KMS-11 (cell line): ENCODE results near the gene ZNHIT1.

Source experiments
- H2AFZ ChIP-seq: fragments of 200-600 bp; sonication (generic); 2 replicates; pipeline ENCODE4 v1.6.1; 2016; ENCODE audit warnings: antibody characterized with exemption, mixed run types, low read depth
- H3K27ac ChIP-seq: fragments of 200-600 bp; sonication (generic); 2 replicates; pipeline ENCODE4 v1.6.1; 2016; ENCODE audit warnings: mild to moderate bottlenecking, mixed run types
- H3K27me3 ChIP-seq: fragments of 200-600 bp; sonication (generic); 2 replicates; pipeline ENCODE4 v1.6.1; 2017; ENCODE audit warnings: mild to moderate bottlenecking, low read depth, mixed run types, moderate library complexity; ENCODE audit not compliant: insufficient read depth
- H3K36me3 ChIP-seq: fragments of 200-600 bp; sonication (generic); 2 replicates; pipeline ENCODE4 v1.6.1; 2017; ENCODE audit warnings: mild to moderate bottlenecking, mixed run types; ENCODE audit not compliant: insufficient read depth
- H3K4me1 ChIP-seq: fragments of 200-600 bp; sonication (generic); 2 replicates; pipeline ENCODE4 v1.6.1; 2016; ENCODE audit warnings: mild to moderate bottlenecking, low read depth, mixed run types; ENCODE audit not compliant: poor library complexity, severe bottlenecking
- H3K4me2 ChIP-seq: fragments of 200-600 bp; sonication (generic); 2 replicates; pipeline ENCODE4 v1.7.0; 2016; ENCODE audit warnings: mild to moderate bottlenecking, mixed run types
- H3K4me3 ChIP-seq: fragments of 200-600 bp; sonication (generic); IDR thresholded peaks from 2 replicates; pipeline ENCODE4 v1.6.1; 2017; ENCODE audit warnings: low read depth, low read length, mixed read lengths; ENCODE audit not compliant: insufficient read depth
- H3K79me2 ChIP-seq: fragments of 200-600 bp; sonication (generic); 2 replicates; pipeline ENCODE4 v1.6.1; 2016; ENCODE audit warnings: low read depth, mixed run types; ENCODE audit not compliant: insufficient read depth
- H3K9ac ChIP-seq: fragments of 200-600 bp; sonication (generic); 2 replicates; pipeline ENCODE4 v1.6.1; 2016; ENCODE audit warnings: mild to moderate bottlenecking, mixed run types
- H4K20me1 ChIP-seq: fragments of 200-600 bp; sonication (generic); 2 replicates; pipeline ENCODE4 v1.6.1; 2016; ENCODE audit warnings: mild to moderate bottlenecking, mixed run types; ENCODE audit not compliant: insufficient read depth
- TF ChIP-seq, protein P1 (sequence below): fragments of 200-600 bp; sonication (generic); conservative IDR thresholded peaks from 2 replicates; pipeline ENCODE4 v1.6.1; 2017; ENCODE audit warnings: low read depth, mild to moderate bottlenecking, antibody characterized with exemption, low read length, moderate library complexity, mixed read lengths

Gene ZNHIT1

DNA sequence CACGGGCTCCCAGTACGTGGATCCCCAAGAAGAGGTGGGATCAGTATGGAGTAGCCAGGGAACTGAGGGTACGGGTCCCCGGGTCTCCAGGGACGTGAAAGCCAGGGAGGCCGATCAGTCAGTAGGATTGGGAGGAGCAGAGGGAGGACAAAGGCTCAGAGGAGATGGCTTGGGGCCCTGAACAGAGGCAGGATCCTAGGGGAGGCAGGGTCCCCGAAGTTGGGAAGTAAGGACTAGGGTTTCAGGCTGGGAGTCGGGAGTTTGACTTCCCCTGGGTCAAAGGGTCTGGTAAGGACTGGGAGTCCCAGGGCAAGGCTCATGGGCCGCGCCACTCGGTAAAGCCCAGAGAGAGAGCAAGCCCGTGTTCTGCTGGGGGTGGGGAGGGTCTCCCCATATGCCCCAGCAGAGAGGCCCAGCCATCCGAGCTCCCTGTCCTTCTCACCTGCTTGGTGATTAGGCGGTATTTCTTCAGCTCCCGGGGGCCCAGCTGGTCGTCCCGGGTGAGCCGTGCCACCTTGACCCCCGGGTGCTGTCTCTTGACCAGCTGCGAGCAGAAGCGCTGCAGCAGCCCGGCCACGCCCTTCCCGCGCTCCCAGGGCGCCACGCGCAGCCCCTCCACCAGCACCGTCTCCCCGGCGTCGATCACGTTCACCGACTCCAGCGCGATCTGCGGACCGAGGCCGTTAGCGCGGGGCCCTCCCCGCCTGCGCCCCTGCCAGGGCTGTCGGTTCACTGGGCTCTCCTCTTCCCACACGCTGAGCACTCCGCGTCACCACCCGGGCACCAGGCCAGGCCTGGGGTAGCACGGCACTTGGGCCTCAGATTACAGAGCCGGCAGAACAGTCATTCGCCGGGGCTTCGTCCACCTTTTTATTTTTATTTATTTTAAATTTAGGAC is 44.9 kb upstream of the ZNHIT1 start:
- Histone ChIP-seq H3K4me2 (no peak overlapping the region), H4K20me1 (no peaks in the 10 kb centered on the region), H3K27ac (no peak overlapping the region), H3K4me3 (no peak overlapping the region), H3K36me3 (no peaks in the 10 kb centered on the region), H3K27me3 (peaks cover 99% of the 10 kb centered on the region), H3K4me1 (peaks cover 7% of the 10 kb centered on the region), H3K9ac (no peak overlapping the region), H3K79me2 (no peaks in the 10 kb centered on the region), H2AFZ (no peak overlapping the region)
- TF ChIP-seq, protein P1, sequence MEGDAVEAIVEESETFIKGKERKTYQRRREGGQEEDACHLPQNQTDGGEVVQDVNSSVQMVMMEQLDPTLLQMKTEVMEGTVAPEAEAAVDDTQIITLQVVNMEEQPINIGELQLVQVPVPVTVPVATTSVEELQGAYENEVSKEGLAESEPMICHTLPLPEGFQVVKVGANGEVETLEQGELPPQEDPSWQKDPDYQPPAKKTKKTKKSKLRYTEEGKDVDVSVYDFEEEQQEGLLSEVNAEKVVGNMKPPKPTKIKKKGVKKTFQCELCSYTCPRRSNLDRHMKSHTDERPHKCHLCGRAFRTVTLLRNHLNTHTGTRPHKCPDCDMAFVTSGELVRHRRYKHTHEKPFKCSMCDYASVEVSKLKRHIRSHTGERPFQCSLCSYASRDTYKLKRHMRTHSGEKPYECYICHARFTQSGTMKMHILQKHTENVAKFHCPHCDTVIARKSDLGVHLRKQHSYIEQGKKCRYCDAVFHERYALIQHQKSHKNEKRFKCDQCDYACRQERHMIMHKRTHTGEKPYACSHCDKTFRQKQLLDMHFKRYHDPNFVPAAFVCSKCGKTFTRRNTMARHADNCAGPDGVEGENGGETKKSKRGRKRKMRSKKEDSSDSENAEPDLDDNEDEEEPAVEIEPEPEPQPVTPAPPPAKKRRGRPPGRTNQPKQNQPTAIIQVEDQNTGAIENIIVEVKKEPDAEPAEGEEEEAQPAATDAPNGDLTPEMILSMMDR: no peak

DNA sequence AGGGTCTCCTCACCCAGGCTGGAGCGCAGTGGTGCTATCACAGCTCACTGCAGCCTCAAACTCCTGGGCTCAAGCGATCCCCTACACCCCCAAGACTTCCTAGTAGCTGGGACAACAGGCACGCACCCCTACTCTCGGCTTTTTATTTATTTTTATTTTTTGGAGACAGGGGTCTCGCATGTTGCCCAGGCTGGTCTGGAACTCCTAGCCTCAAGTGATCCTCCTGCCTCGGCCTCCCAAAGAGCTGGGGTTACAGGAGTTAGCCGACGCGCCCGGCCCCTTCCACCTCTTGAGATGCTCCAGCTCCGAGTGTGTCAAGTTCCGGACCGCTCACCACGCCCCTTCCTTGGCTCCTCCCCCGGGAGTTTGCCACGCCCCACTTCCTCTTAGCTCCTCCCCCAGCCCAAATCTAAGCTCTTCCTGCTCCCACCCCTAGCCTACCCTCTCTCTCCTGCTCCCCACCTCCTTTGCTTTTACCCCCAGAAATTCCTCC is 44.2 kb upstream of the ZNHIT1 start:
- H2AFZ ChIP-seq: no peak overlapping the region
- H3K4me2 ChIP-seq: no peak overlapping the region
- H3K79me2 ChIP-seq: no peaks in the 10 kb centered on the region
- no peaks in the 10 kb centered on the region for H3K36me3 ChIP-seq
- H3K4me1 ChIP-seq: peaks cover 7% of the 10 kb centered on the region
- H3K4me3 ChIP-seq: no peak overlapping the region
- TF ChIP-seq, protein P1: no peak
- H3K9ac ChIP-seq: no peak overlapping the region
- H4K20me1 ChIP-seq: no peaks in the 10 kb centered on the region
- no peak overlapping the region for H3K27ac ChIP-seq
- peaks cover 98% of the 10 kb centered on the region for H3K27me3 ChIP-seq

DNA sequence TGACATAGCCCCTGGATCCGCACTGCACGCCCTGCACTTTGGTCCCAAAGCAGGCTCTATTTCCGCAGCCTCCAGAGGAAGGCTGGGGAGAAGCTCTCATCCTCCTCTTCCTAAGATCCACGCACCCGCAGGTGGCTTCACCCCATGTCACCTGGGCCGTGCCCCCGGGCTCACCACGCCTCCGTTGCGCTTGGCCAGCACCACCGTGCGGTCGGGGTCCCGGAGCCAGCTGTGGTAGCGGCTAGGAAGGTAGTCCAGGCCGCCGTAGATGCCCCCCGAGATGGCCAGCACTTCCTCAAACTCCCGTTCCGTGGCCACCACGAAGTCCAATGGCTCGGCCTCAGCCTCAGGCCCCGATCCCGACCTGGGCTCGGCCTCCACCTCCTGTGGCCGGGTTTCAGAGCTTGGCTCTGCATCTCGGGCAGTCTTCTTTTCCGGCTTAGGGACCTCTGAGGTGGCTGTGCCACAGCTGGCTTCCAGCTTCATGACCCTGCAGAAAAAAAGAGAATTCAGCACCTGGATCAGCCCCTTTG is 43.6 kb upstream of the ZNHIT1 start:
- Histone ChIP-seq H3K79me2 (no peaks in the 10 kb centered on the region), H3K4me3 (no peak overlapping the region), H2AFZ (no peak overlapping the region), H4K20me1 (no peaks in the 10 kb centered on the region), H3K4me1 (peaks cover 7% of the 10 kb centered on the region), H3K4me2 (no peak overlapping the region), H3K27me3 (peaks cover 97% of the 10 kb centered on the region), H3K27ac (no peak overlapping the region), H3K9ac (no peak overlapping the region), H3K36me3 (no peaks in the 10 kb centered on the region)
- TF ChIP-seq, protein P1: no peak

DNA sequence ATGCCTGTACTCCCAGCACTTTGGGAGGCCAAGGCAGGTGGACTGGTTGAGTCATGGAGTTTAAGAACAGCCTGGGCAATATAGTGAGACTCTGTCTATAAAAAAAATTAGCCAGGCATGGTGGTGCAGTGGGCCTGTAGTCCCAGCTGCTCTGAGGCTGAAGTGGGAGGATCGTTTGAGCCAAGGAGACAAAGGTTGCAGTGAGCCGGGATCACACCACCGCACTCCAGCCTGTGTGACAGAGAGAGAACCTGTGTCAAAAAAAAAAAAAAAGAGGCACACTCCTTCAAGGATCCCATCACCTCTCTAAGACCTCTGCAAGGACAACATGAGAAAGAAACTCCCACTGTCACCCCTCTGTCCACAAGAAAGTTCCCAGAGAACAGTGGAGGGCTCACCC is 42.3 kb upstream of the ZNHIT1 start:
- no peaks in the 10 kb centered on the region for H4K20me1 ChIP-seq
- TF ChIP-seq, protein P1: no peak
- H3K27me3 ChIP-seq: peaks cover 95% of the 10 kb centered on the region
- no peak overlapping the region for H3K9ac ChIP-seq
- H2AFZ ChIP-seq: no peak overlapping the region
- no peaks in the 10 kb centered on the region for H3K4me1 ChIP-seq
- H3K79me2 ChIP-seq: no peaks in the 10 kb centered on the region
- H3K4me3 ChIP-seq: no peak overlapping the region
- no peaks in the 10 kb centered on the region for H3K36me3 ChIP-seq
- no peak overlapping the region for H3K4me2 ChIP-seq
- H3K27ac ChIP-seq: no peak overlapping the region
